Gastrocnemius medialis (tissue), 4 donors: Measurements from ENCODE around the gene JDP2. TPM values are rescaled to one million over a fixed set of nuclear protein-coding genes. Genes with fewer than 3 reads are reported as not detected.
A peak's percentile ranks its signal among the peaks of the same experiment; 100 is the strongest.

Experiments
- ATAC-seq, 2 donors: fragments of 150-250 bp; one replicate each; pipeline ENCODE4 v1.9.1; 2016
- DNase-seq, 2 donors: peaks; one replicate each; pipeline ENCODE4 v3.0.0-alpha.2; 2019
- H3K27ac ChIP-seq, 4 donors: fragments of 200-600 bp; sonication (generic); 1 replicate in 1 of 4; 2 replicates in 3 of 4; pipeline ENCODE4 v1.5.1; 2016 to 2018; ENCODE audit warnings: mild to moderate bottlenecking in 2 of 4, moderate library complexity in 1 of 4
- H3K27me3 ChIP-seq, 3 donors: fragments of 200-600 bp; sonication (generic) in 2 of 3; 1 replicate in 1 of 3; 2 replicates in 2 of 3; pipeline versions ENCODE4 v1.5.1 to v1.6.0; 2016 to 2019; ENCODE audit warnings: mild to moderate bottlenecking in 1 of 3, moderate library complexity in 1 of 3
- H3K36me3 ChIP-seq, 2 donors: fragments of 200-600 bp; sonication (generic) in 1 of 2; one replicate each; pipeline ENCODE4 v1.5.1; 2017 to 2018
- H3K4me1 ChIP-seq, 2 donors: fragments of 200-600 bp; sonication (generic) in 1 of 2; one replicate each; pipeline ENCODE4 v1.5.1; 2016 to 2017; ENCODE audit warnings: mild to moderate bottlenecking in 2 of 2
- H3K4me3 ChIP-seq, 4 donors: fragments of 200-600 bp; sonication (generic) in 3 of 4; 1 replicate in 1 of 4; 2 replicates in 3 of 4; pipeline ENCODE4 v1.5.1; 2016 to 2019; ENCODE audit warnings: mild to moderate bottlenecking in 2 of 4
- H3K9me3 ChIP-seq, 3 donors: fragments of 200-600 bp; sonication (generic) in 2 of 3; 1 replicate in 1 of 3; 2 replicates in 2 of 3; pipeline ENCODE4 v1.5.1; 2016 to 2019
- CTCF ChIP-seq, 5 experiments: fragments of 450-650 bp in 3 of 5; fragments of 200-600 bp in 2 of 5; sonication (generic) in 2 of 5; IDR thresholded peaks in 4 of 5; conservative IDR thresholded peaks in 1 of 5; 1 replicate in 4 of 5; 2 replicates in 1 of 5; pipeline ENCODE4 v1.5.1; 2016 to 2019; ENCODE audit warnings: antibody characterized with exemption in 5 of 5, mild to moderate bottlenecking in 3 of 5, moderate library complexity in 3 of 5
- POLR2A ChIP-seq, 2 donors: fragments of 450-650 bp; IDR thresholded peaks; one replicate each; pipeline ENCODE4 v1.6.1; 2017; ENCODE audit warnings: antibody characterized with exemption in 2 of 2, mild to moderate bottlenecking in 2 of 2, moderate library complexity in 2 of 2
- in situ Hi-C, 4 donors: fragments of 200-750 bp; cut with MboI; loops; one replicate each; pipeline versions ENCODE4 v1.15.0 to v1.8.0; 2017; ENCODE audit warnings: low sequenced_read_pairs in 4 of 4
- intact Hi-C: fragments of 100-400 bp; cut with DNase I; formaldehyde crosslinking; loops from one replicate; pipeline ENCODE4 v1.15.1; 2023; ENCODE audit warnings: low total_unique reads
- total RNA-seq, 4 donors: library from RNA; depleted of rRNA; stranded (reverse); fragments of >200 nt; gene quantifications; one replicate each; pipeline versions ENCODE4 v1.1.0 to v1.2.3, GENCODE V29; 2016

JDP2 gene
- total RNA-seq, 4 donors from 2014 or later = 17.3 to 80.2 (median 31.7) TPM

DNA sequence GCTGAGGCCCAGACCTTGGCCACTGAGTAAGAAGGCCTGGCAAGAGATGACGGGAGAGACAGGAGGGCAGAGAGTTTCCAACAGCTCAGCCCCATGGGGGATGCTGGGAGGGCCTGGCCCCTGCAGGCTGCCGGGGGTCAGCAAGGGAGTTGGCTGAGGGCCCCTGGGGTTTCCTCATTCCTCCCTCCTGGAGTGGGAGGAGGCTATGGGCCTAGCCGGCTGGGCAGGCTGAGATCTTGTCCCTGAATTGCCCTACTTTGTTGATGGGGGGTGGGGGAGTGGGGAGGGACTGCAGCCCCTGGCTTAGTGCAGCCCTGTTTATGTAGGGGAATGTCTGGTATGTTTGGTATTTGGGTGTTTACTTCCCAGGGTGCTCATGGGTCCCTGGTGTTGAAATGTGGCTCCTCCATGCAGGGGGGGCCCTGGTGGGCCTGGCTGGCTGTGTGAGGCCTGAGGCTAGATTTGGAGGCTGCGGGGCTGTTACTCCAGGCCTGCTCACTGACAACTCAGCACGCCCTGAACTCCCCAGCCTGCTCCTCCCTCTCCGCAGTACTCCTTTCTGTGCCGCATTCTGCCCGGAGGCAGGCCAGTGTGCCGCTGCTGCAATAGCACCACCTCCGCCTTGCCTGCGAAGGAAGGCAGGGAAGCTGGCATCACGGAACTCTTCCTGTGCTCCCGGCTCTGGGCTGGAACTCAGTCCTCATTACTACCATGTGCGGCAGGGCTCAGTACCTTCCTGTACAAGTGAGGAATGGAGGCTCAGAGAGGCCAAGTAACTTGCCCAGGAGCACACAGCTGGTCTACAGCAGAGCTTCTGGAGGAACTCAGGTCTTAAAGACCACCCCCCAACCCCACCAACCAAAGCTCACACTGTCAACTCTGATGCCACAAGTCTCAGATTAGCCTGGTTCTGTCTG lies 25.3 kb downstream of the JDP2 start:
- intact Hi-C loops = no loop called here
- peak in 1 of 2 donors; percentile 65 for DNase-seq
- in situ Hi-C loops = no loop called here
- peak overlapping the region; percentile 67 to 93 (median 87) for H3K27ac ChIP-seq
- H3K36me3 ChIP-seq = no peaks in the 10 kb centered on the region
- peaks cover 95 to 99% of the 10 kb centered on the region in 2 donors for H3K4me1 ChIP-seq
- peak in 1 of 2 donors; percentile 6 for ATAC-seq
- no peak for TF ChIP-seq CTCF (IDR thresholded peaks at IDR 0.05 in 4 of 5, conservative IDR thresholded peaks at IDR 0.05 in 1 of 5)
- TF ChIP-seq POLR2A (IDR thresholded peaks at IDR 0.05) = no peak
- no peaks in the 10 kb centered on the region for H3K9me3 ChIP-seq
- no peaks in the 10 kb centered on the region for H3K27me3 ChIP-seq
- no peak overlapping the region for H3K4me3 ChIP-seq

DNA sequence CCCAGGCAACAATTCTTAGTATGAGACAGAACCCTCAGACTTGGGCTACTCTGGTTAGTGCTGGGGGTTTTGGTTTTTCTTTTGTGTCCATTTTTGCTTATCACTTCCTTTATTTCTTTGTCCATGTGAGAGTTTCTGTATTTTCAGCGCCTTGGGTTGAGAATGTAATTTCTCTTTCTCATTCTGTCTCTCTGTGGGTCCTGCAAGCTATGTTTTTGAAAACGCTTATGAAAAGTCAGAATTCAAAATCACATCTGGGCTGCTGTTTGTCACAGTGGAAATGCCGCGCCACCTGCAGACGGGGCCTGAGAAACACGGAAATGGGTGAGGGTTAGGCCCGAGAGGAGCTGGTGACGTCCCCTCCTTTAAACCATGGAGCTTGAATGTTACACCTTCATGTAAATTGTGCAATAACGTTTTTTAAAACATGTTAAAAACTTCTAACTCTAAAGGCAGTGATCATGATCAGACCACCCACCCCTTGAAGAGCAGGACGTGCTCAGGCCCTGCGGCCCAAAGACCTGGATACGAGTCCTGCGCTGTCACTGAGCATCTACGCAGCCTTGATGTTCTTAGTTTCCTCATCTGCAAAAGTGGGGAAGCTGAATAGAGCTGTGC lies 26.1 kb downstream of the JDP2 start:
- peaks cover 95 to 97% of the 10 kb centered on the region in 2 donors for H3K4me1 ChIP-seq
- in situ Hi-C loops (no loop called here), intact Hi-C loops (no loop called here)
- no peak overlapping the region for H3K4me3 ChIP-seq
- no peaks in the 10 kb centered on the region for H3K27me3 ChIP-seq
- H3K27ac ChIP-seq = peak overlapping the region; percentile 72 to 93 (median 87)
- DNase-seq (no peak), ATAC-seq (no peak)
- TF ChIP-seq CTCF (IDR thresholded peaks at IDR 0.05 in 4 of 5, conservative IDR thresholded peaks at IDR 0.05 in 1 of 5) (no peak), POLR2A (IDR thresholded peaks at IDR 0.05) (no peak)
- H3K36me3 ChIP-seq = no peaks in the 10 kb centered on the region
- H3K9me3 ChIP-seq = no peaks in the 10 kb centered on the region

GRCh38 chr14:75454963-75455546 lies 27.2 kb downstream of the JDP2 start:
- peak; percentile 16 to 24 for ATAC-seq
- Histone ChIP-seq H3K9me3 (no peaks in the 10 kb centered on the region), H3K4me1 (peaks cover 94 to 97% of the 10 kb centered on the region in 2 donors), H3K36me3 (no peaks in the 10 kb centered on the region), H3K27ac (peak overlapping the region; percentile 72 to 93 (median 87)), H3K27me3 (no peaks in the 10 kb centered on the region), H3K4me3 (no peak overlapping the region)
- peak; percentile 74 to 87 for DNase-seq
- TF ChIP-seq CTCF (IDR thresholded peaks at IDR 0.05 in 4 of 5, conservative IDR thresholded peaks at IDR 0.05 in 1 of 5) (no peak), POLR2A (IDR thresholded peaks at IDR 0.05) (no peak)
- in situ Hi-C loops = no loop called here
- intact Hi-C loops = no loop called here

GRCh38 chr14:75456069-75456996 lies 28.5 kb downstream of the JDP2 start:
- no peaks in the 10 kb centered on the region for H3K9me3 ChIP-seq
- H3K4me1 ChIP-seq = peaks cover 93 to 97% of the 10 kb centered on the region in 2 donors
- H3K27ac ChIP-seq = peak overlapping the region; percentile 72 to 93 (median 87)
- no peaks in the 10 kb centered on the region for H3K36me3 ChIP-seq
- no peaks in the 10 kb centered on the region for H3K27me3 ChIP-seq
- no peak overlapping the region for H3K4me3 ChIP-seq
- no peak for TF ChIP-seq CTCF (IDR thresholded peaks at IDR 0.05 in 4 of 5, conservative IDR thresholded peaks at IDR 0.05 in 1 of 5)
- TF ChIP-seq POLR2A (IDR thresholded peaks at IDR 0.05) = no peak
- in situ Hi-C loops = no loop called here
- intact Hi-C loops = no loop called here
- DNase-seq (no peak), ATAC-seq (no peak)
